COLO668 (cell line): ENCODE measurements around the gene SACM1L.

Source experiments
- DNase-seq: peaks from one replicate; lab custom pipeline; 2025; ENCODE audit not compliant: unreplicated experiment; lab: John Stamatoyannopoulos, UW

Gene SACM1L

DNA sequence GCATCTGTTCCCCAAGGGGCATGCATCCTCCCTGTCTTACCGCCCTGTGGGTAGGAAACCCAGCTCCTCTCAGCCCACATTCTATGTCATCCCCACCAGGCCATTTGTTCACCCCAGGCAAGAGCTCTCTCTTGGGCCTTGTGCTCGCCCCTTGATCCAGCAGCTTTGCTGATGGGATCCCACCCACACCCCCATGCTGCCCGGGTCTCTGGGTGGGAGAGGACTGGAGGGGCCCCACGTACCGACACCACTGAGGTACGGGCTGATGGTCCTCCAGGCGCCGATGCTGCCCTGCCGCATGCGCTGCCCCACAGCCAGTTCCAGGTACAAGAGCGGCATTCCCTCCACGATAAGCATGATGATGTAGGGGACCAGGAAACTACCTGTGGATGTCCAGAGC is 92.6 kb downstream of the SACM1L start:
- DNase-seq, result no peak

GRCh38 chr3:45782381-45782780 is 93.2 kb downstream of the SACM1L start:
- DNase-seq, result no peak

DNA sequence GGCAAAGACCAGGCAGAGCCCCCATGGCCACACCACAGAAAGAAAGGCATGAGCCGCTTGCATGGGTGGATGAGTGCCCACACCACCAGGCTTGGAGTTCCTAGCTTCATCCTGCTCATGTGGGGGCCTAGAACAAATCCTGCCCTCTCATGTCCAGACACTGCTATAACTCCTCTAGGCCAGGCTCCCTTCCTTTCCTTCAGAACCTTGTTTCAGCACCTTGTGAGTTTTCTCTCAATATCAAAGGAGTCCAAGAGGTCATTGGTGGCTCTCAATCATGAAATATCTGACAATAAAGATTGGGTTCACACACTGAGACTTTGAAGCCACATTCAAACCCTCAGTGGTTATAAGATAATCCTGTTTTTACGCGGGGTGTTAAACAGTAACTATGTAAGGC is 94.5 kb downstream of the SACM1L start:
- no peak for DNase-seq

- no peak for DNase-seq
Observed at GRCh38 chr3:45785605-45786150, 96.5 kb downstream of the SACM1L start.

GRCh38 chr3:45786801-45787495 is 97.8 kb downstream of the SACM1L start:
- no peak for DNase-seq

- no peak for DNase-seq
Observed at GRCh38 chr3:45787551-45787950, 98.4 kb downstream of the SACM1L start.

DNA sequence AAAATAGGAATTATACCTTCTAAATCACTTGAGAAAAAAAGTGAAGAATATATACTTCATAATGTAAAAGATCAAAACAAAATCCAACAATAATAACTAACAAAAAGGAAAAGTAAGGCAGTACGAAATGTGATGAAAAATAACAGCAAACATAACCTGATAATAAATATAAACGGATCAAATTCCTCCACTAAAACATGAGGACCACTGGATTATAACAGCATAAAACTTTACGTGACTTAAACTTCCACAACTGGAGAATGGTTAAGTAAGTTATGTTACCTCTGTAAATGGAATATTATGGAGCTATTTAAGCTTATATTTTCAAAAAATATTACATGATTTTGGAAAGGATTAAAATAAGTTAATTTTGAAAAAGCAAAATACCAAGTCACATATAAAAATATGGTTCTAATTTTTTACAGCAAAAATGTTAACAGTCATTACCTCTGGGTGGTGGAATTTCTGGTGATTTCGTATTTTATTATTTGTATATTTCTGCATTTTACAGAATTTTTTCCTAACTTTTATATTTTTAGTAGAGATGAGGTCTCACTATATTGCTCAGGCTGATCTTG is 100.1 kb downstream of the SACM1L start:
- no peak for DNase-seq

DNA sequence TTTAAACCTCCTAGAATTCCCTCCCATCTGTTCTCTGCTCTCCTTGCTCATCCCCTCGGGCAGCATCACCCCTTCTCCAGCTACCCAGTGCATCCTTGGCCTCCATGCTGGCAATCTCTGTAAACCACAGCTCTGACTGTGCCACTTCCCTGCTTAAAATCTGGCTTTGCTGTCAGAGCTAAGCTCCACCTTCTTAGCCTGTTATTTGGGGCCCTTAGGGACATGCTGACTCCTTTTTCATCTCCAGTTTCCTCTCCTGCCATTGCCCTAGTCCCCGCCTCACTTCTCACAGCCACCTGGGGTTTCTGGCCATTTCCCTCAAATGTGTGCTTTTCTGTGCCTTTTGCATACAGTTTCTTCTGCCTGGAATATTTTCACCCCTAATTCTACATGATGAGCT is 101.4 kb downstream of the SACM1L start:
- DNase-seq, result no peak

- no peak for DNase-seq
Observed at GRCh38 chr3:45792036-45792435, 102.8 kb downstream of the SACM1L start.

DNA sequence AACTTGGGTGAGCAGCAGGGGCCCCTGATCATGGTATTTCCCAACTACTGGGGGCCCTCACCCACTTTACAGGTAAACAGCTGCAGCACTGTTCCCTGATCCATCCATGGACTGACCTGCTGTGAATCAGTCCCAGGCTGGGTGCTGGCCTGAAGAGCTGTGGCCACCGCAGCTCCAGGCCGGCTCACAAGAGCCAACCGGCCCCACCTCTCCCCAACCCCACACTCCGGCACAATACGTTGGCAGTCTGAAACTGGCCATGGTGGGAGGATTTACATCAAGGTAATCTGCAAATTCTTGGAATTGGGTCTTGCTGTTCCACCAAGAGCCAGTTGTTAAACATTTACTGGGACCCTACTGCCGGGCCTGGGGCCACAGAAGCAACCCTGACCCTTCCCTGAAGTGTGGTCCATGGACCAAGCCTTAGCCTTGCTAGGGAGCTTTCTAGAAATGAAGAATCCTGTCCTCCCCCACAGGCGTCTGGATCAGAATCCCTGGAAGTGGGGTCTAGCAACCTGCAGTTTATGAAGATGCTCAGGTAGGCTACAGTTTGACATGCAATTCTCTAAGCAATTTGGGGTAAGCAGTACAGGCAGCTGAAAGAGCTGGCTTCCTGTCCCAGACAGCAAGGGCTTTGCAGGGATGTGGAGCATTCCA is 103.4 kb downstream of the SACM1L start:
- DNase-seq, result no peak

GRCh38 chr3:45793482-45794176 is 104.4 kb downstream of the SACM1L start:
- DNase-seq, result no peak

DNA sequence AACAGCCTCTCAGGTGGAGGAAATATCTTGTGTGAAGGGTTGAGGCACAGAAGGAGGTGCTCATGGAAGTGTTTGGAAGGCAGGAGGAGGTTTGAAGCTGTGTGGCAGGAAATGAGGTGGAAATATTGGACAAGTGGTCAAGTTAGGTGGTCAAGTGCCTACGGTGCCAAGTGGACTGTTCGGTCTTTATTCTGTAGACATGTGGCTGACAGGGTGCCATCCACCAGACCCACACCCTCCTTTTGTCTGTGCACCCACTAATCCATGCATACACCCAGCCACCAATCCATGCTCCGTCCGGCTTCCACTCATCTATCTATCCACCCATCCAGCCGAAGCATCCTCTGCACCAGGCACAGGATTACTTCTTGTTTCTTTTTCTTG is 105.0 kb downstream of the SACM1L start:
- no peak for DNase-seq

GRCh38 chr3:45794660-45795059 is 105.5 kb downstream of the SACM1L start:
- DNase-seq, result no peak
